RPMI7951 (cell line): Measurements from ENCODE around the gene FCN1. TPM values are rescaled to one million over a fixed set of nuclear protein-coding genes. Genes with fewer than 3 reads are reported as not detected.
"Not testable (repeated sequence)": the region's sequence is repeated elsewhere in the genome, so short reads cannot be mapped to it uniquely, and the experiment has no call there.

Experiments used
- DNase-seq: peaks from one replicate; pipeline ENCODE4 v3.0.0-alpha.2; 2012; ENCODE audit warnings: low read depth
- total RNA-seq: library from RNA; depleted of rRNA; stranded (reverse); fragments of >200 nt; shearing (Covaris generic); gene quantifications from 2 replicates; pipeline ENCODE4 v1.2.3, GENCODE V29; 2014

The FCN1 gene
- total RNA-seq, 1 experiment from 2014 or later: not detected

DNA sequence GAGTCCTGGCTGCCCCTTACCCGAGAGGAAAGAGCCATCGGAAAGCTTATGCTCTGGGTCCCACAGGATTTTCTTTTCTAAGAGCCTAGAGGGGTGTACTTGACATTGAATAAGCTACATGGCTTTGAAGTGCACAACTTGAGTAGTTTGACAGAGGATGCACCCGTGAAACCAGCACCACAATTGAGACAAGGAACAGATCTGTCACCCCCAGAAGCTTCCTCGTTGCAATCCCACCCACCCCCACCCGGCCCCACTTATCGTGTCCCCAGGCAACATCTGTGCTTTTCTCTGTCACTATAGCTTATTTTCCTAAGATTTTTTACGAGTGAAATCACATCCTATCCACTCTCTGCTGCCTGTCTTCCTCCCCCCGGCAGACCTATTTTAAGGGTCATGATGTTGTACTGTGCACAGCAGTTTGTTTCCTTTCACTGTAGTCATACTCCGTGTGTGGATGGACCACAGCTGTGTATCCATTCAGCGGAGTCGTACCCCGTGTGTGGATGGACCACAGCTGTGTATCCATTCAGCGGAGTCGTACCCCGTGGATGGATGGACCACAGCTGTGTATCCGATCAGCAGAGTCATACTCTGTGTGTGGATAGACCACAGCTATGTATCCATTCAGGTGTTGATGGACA is 45.9 kb downstream of the FCN1 start:
- no peak for DNase-seq

DNA sequence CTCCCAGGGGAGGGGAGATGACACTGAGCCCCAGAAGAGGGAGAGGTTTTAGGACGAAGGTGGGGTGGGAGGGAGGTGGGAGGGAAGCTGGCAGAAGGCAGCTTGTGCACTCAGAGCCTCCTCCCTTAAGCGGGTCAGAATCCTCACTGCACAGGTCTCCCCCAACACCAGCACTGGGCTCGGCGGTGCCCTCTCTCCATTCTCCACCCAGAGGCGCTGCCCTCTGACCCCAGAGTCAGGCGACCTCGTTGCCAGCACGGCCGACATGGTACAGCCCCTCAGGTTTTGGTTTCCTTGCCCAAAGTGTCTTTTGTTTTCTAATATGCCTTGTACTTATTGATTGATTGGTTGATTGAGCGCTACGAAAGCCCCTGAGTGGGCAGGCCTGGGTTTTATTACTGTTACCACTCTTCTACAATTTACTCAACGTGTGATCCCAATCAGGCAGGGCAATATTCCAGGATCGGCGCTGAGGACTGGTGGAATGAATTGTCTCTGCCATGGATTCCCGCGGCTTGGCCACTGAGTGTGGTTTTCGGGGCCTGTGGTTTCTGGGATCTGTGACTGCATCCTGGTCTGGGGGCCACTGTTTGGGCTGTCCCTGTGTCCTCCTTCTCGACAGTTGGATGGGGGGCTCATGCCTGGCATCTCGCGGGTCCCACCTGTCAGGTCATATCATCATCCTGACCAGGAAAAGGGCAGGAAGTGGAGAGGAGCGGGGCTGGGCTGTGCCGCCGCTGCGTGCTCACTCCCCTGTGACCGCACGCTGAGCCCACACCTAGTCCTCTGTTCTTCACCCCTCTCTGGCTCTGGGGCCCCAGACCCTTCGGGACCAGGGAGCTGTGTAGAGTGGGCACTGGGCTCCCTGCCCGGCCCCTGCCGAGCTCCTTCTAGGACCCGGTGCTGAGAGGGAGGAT is 46.7 kb downstream of the FCN1 start:
- no peak for DNase-seq

DNA sequence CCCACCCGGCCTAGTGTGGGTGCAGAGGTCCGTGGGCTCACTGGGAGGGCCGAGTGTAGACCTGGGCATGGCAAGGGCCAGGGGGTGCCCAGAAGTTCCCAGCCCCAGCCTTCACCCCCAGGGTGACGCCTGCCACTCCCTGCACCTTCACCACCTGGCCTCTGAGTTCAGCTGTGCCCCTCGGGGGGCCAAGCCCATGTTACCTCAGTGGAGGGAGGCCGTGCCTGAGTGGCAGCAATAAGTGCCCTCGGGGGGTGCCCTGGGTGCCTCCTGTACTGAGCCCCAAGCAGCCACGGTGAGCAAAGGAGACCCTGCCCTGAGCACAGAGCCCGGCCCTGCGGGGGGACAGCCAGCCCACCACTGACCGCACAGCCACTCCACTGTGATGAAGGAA is 47.4 kb downstream of the FCN1 start:
- DNase-seq: no peak

DNA sequence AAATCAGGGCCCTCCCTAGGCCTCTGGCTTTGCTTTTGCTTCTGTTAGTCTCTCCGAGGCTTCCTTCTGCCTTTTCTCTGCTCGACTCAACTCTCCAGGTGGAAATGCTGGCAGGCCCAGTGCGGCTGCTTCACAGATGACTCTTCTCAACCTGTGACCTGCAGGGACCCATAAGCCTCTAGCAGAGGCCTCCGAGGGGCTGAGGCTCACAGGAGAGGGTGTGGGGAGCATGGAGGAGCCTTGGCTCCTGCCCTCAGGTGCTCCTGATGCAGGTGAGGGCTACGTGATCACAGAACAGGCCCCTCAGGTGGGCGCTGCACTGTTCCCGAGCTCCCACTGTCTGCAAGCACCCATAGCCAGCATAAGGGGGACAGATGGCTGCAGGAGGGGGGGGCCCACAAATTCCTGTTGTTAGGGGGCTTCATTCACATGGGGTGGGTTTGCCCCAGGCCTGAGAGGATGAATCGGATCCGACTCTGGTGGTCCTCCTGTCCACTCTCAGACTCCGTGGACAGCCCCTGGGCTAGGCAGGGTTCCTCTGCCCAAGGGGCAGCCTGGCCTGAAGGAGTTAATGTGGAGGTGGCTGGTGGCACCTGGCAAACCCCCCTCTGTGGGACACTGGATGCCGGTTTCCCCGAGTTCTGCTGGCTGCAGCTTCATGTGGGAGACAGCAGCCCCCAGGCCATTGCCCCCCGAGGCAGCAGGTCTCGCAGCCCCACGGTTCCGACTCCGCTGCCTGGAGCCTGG is 48.0 kb downstream of the FCN1 start:
- no peak for DNase-seq

DNA sequence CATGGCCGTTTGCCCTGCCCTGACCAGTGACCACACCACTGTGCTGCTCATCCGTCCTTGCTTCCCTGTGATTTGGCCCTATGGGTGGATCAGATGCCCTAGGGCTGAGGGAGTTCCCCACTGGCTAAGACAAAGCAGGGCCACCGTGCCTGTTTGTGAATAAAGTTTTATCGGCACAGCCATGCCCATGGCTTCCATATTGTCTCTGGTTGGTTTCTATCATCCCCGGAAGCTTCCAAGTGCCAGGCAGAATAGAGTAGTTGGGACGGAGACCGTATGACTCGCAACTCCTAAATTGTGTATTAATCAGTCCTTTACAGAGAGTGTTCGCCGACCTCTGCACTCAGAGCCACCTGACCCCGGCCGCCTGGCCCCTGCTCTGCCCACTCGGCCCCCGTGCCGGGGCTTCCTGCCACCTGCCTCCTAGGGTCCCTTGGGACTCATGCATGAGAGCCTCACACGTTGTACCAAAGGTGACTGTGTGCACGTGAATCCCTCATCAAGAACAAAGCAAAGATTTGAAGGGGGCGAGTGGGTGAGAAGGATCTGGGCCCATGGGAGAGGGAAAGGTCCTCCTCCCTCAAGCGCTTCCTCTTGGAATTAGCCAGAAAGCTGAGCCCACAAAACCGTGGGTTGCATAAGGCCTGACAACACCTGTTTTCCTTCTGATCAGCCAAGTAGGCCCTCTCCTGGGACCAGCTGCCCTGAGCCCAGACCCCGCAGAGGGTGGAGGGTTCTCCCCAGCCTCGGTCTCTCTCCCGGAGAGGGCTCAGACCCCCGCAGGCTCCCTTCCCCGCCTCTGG is 48.8 kb downstream of the FCN1 start:
- DNase-seq: no peak

DNA sequence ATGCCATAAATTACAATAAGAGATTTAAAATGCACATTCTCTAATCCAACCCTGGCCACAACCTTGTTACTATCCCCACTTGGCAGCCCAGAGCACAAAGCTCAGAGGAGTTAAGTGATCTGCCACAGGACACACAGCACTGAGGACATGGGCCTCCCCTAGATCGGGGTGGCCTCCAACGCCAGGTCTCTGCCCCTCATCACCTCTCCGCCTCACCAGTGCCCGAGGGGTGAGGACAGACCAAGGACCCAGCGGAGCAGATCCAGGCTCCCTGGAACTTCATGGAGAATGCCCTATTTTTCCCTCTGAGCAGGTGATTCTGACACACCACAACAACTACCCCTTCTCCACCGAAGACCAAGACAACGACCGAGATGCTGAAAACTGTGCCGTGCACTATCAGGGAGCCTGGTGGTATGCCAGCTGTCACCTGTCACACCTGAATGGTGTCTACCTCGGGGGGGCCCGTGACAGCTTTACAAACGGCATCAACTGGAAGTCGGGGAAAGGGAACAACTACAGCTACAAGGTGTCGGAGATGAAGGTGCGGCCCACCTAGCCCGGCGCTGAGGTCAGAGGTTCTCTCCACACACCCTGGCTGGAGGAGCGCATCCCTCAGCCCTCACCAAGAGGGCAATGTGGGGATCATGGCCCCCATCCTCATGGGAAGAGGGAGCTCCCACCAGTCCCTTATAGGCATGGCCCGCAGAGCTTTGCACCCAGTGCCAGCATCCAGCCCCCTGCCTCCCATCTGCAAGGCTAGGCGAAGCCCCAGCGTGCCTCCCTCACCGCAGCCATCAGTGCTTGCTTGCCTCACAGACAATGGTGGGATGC is 49.6 kb downstream of the FCN1 start:
- DNase-seq: no peak

DNA sequence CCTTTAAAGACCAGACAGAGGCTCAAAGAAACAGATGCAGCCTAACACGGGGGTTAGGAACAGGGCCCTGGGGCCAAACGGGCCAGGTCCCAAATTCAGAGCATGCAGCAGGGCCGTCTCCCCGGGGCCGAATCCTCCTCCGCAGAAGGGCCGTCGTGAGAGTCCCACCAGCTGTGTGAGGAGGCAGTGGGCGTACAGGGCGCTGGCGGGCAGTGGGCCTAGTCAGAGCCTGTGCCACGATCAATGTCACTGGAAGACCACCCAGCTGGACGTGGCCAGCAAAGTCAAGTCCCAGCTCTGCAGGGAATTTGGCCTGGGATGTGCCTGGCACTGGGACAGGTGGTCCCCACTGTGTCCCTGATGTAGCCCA is 52.9 kb downstream of the FCN1 start:
- no peak for DNase-seq

DNA sequence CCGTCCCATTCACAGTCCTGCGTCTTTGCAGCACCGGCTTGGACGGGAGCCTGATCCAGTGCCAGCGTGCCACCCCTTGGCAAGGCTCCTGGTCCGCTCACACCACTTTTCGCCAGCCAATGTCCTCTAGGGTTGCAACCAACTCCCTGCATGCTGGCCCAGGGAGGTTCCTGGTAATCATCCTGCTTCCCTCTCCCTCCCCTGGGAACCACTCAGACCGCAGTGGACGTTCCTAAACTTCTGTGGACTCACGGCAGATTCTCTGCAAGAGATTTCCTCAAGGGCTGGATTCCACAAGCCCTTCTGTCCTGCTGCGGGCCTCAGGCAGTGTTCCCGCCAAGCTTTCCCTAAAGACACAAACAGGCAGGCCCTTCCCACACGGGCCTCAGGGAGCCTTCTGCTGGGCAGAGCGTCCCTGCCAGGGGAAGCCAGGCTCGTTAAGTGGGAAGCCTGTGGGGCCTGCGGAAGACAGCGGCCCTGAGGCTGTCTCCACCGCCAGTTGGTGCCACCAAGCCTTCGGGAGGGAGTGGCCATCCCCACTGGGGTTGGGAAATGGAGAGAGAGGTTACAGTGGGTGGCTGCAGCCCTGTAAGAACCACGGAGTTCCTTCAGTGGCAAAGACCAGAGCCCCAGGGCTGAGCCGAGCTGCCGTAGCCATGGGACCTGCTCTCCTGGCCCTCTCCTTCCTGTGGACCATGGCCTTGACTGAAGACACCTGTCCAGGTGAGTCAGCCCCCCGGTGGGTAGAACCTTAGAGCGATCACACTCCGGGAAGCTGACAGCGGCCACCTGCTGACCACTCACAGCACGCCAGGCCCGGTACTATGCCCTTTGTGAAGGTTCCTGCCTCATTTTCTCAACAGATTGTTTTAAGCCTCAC is 53.5 kb downstream of the FCN1 start:
- peak; percentile 76 for DNase-seq

DNA sequence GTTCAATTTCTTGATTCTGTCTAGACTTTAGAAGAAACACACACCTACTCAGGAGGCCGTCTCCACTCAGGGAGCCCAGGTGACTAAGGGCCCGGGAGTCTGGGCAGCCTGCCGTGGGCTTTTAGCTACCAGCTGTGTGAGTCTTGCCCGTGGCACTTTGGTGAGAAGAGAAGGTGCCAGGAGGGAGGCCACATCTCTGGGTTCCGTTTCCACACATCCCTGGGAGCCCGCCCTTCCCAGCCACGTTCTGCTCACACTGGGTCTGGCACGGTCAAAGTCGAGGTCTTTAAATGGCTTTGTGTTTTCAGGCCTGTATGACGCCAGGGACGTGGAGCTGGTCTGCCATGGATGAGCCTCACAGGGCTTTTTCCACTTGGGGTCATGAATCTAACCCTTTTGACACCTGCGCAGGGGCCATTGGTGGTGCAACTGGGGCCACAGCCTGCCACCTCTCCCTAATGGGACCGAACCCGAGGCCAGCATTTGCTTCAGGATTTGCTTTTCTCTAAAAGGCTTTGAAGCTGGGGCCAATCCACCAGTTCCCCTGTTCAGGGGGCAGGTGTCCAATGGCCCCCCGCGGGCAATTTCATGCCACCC is 54.3 kb downstream of the FCN1 start:
- DNase-seq: no peak

DNA sequence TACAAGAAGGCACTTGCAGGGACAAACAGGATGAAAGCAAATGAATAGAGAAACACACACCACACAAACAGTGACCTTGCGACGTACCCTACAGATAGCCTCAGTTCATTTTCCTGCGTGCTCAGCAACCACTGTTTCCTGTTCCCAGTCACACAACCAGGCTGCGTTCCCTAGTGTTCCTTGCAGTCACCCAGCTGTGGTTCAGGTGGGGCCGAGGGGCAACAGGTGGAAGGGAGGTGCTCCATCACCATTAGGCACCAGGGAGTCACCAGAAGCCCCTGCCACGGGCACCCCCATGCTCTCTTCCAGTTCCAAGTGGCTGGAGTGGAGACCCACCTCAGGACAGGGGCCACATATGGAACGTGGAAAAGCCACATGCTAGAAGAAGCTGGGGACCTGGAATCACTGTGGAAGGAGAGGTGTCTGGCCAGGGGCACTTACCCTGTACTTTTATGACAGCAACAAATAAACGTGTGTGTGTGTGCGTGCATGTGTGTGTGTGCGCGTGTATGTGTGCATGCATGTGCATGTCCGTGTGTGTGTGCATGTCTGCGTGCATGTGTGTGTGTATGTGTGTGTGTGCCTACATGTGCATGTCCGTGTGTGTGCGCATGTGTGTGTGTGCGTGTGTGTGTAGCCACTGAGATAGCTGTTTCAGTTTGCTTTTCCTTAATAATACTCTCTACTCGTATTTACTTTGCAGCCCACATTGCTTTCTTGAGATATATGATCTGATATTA is 55.9 kb downstream of the FCN1 start:
- DNase-seq: no peak

DNA sequence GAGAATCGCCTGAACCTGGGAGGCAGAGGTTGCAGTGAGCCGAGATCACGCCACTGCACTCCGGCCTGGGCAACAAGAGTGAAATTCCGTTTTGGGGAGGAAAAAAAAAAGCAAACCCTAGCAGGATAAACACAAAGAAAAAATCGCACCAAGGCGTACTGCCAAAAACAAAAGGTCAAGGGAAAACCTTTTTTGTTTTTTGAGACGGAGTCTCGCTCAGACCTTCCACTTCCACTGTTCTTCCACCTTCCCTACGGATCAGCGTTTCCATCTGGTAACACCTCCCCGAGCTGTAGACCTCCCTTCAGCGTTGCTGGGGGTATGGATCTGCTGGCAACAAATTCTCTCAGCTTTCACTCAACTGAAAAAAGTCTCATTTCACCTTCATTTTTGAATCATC is 57.2 kb downstream of the FCN1 start:
- no peak for DNase-seq

DNA sequence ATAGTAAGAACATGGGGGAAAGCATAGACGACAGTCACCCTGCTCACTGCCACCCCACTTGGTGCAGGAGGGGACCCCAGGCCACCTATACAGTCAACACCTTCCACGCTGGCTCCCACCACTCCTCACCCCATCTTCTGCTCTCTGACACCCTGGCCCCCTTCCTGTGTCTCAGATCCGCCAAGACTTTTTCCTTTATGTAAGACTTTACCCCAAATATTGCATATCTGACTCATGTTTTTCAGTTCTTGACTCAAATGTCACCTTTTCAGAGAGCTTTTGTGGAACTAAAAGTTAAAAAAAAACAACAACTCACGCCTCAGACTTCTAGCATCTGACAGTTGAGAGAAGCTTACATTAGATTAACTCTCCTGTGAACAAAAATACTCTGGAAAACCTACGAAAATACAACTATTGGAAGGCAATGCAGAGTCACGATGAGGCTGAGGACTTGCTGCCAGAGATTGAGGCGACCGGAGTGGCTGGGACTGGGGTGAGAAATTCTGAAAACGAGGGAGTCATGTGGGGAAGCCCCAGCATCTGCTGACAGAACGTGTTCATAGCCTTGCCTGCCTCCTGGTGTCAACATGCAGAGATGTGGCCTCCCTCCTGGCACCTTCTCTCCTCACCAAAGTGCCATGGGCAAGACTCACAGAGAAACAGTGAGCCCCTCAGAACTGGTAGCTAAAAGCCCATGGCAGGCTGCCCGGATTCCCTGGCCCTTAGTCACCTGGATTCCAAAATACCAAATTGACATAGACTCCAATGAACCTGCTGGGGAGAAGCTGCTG is 59.5 kb downstream of the FCN1 start:
- peak; percentile 77 for DNase-seq

DNA sequence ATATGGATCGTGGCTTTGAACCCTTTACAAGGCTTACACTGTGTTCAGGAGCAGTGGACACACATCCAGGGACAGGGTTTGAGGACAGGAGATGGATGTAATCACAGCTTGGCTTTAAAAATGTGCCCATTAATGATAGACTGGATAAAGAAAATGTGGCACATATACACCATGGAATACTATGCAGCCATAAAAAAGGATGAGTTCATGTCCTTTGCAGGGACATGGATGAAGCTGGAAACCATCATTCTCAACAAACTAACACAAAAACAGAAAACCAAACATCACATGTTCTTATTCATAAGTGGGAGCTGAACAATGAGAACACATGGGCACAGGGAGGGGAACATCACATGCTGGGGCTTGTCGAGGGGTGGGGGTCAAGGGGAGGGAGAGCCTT is 60.3 kb downstream of the FCN1 start:
- DNase-seq: not testable (repeated sequence)

DNA sequence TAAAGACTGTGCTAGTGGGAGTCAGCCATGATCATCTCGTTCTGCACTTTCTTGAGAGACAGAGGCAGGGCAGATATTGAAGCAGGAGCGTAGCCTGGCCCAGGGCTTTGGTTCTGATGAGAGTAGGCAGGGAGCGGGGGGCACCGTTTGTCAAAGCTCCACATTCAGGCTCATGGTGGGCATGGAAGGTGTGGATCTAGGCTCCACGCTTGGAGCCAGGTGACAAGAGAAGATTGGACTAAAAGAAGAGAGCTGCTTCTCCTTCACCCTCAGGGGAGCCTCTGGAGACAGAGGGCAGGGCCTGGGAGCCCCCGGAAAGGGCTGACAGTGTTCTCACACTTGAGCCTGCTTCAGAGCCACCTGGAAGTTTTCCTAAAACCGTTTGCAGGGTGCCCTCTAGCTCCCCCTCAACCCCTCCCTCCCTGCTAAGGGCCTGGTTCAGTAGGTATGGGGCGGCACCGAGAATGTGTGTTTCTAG is 61.8 kb downstream of the FCN1 start:
- no peak for DNase-seq
